HCT116 (cell line): ENCODE measurements around the gene HPRT1. TPM values are rescaled to one million over a fixed set of nuclear protein-coding genes. Genes with fewer than 3 reads are reported as not detected.

Experiments
- ATAC-seq: fragments of 200-7000 bp; cut with Tn5 transposase; 2 replicates; pipeline ENCODE4 v1.9.1; 2020; ENCODE audit warnings: mild to moderate bottlenecking, moderate library complexity
- BruUV-seq: library from RNA; stranded (reverse); fragments of 400-500 nt; replicated peaks from 2 replicates; lab custom pipeline; 2021; lab: Mats Ljungman, UMichigan
- CTCF ChIA-PET: fragments of 300-600 bp; sonication (Branson Sonifier 250); formaldehyde crosslinking; loops from one replicate; lab custom pipeline; 2021; ENCODE audit warnings: antibody characterized with exemption; lab: Charles Lee
- POLR2A ChIA-PET: fragments of 300-600, 350-600 bp; sonication (Branson Sonifier 250); formaldehyde crosslinking; loops from one replicate; lab custom pipeline; 2021; ENCODE audit warnings: antibody characterized with exemption; lab: Charles Lee
- RAD21 ChIA-PET, 2 experiments: fragments of 300-600 bp; sonication (Branson Sonifier 250); formaldehyde crosslinking; loops; one replicate each; lab custom pipeline; 2023; ENCODE audit warnings: low total read pairs in 2 of 2; ENCODE audit not compliant: uncharacterized antibody in 2 of 2, unreplicated experiment in 2 of 2, low non-redundant PET in 1 of 2; lab: Charles Lee
- DNase-seq: peaks from one replicate; pipeline ENCODE4 v3.0.0-alpha.2; 2010; ENCODE audit warnings: low read depth, low spot score
- H2AFZ ChIP-seq: fragments of 200-600 bp; shearing (Covaris generic), sonication (generic); 2 replicates; pipeline ENCODE4 v1.6.1; 2017; ENCODE audit warnings: low read depth, mixed run types, mixed read lengths, antibody characterized with exemption, low read length; ENCODE audit not compliant: poor library complexity, severe bottlenecking
- H3K27ac ChIP-seq: 2 replicates; pipeline ENCODE4 v1.5.1; 2012; ENCODE audit warnings: low read depth, low read length
- H3K27me3 ChIP-seq: fragments of 200-600 bp; sonication (generic); 2 replicates; pipeline ENCODE4 v1.6.1; 2016; ENCODE audit warnings: mixed run types, low read length, mixed read lengths; ENCODE audit not compliant: insufficient read depth
- H3K36me3 ChIP-seq, 2 experiments: fragments of 200-500 bp in 1 of 2; fragments of 200-600 bp in 1 of 2; sonication (Bioruptor generic) in 1 of 2; sonication (generic) in 1 of 2; 2 replicates each; pipeline versions ENCODE4 v1.5.1 to v1.6.1; 2014 to 2016; ENCODE audit warnings: low read length in 2 of 2, inconsistent platforms in 1 of 2, mixed read lengths in 1 of 2, mixed run types in 1 of 2; ENCODE audit not compliant: insufficient read depth in 2 of 2, control insufficient read depth in 1 of 2
- H3K4me1 ChIP-seq, 2 experiments: fragments of 200-600 bp in 1 of 2; sonication (generic) in 1 of 2; 2 replicates each; pipeline versions ENCODE4 v1.5.1 to v1.6.1; 2012 to 2017; ENCODE audit warnings: low read length in 2 of 2, inconsistent platforms in 1 of 2, mild to moderate bottlenecking in 1 of 2, mixed read lengths in 1 of 2, mixed run types in 1 of 2, moderate library complexity in 1 of 2; ENCODE audit not compliant: insufficient read depth in 2 of 2, control insufficient read depth in 1 of 2
- H3K4me2 ChIP-seq: fragments of 200-600 bp; sonication (generic); 2 replicates; pipeline ENCODE4 v1.6.1; 2017; ENCODE audit warnings: mixed run types, low read length, mixed read lengths
- H3K4me3 ChIP-seq, 2 experiments: fragments of 200-600 bp in 1 of 2; sonication (generic) in 1 of 2; replicated peaks in 1 of 2; 2 replicates each; pipeline ENCODE4 v1.5.1; 2011 to 2016; ENCODE audit warnings: low read length in 2 of 2, control low read depth in 1 of 2, low read depth in 1 of 2, mild to moderate bottlenecking in 1 of 2, mixed read lengths in 1 of 2, mixed run types in 1 of 2
- H3K79me2 ChIP-seq: fragments of 200-600 bp; sonication (generic); 2 replicates; pipeline ENCODE4 v1.6.1; 2017; ENCODE audit warnings: mild to moderate bottlenecking, mixed run types, low read length, moderate library complexity, mixed read lengths; ENCODE audit not compliant: insufficient read depth
- H3K9ac ChIP-seq: fragments of 200-600 bp; sonication (generic); 2 replicates; pipeline ENCODE4 v1.6.1; 2016; ENCODE audit warnings: low read length, mixed read lengths
- H3K9me2 ChIP-seq: fragments of 200-600 bp; sonication (generic), shearing (Covaris generic); 2 replicates; pipeline ENCODE4 v1.6.1; 2017; ENCODE audit warnings: mixed run types, mild to moderate bottlenecking, moderate library complexity; ENCODE audit not compliant: insufficient read depth
- H3K9me3 ChIP-seq, 2 experiments: fragments of 200-500 bp in 1 of 2; fragments of 200-600 bp in 1 of 2; sonication (Bioruptor generic) in 1 of 2; sonication (generic) in 1 of 2; 2 replicates each; pipeline ENCODE4 v1.6.1; 2014 to 2017; ENCODE audit warnings: low read length in 2 of 2, mixed read lengths in 2 of 2, inconsistent platforms in 1 of 2, low read depth in 1 of 2, mild to moderate bottlenecking in 1 of 2, mixed run types in 1 of 2, moderate library complexity in 1 of 2; ENCODE audit not compliant: control insufficient read depth in 1 of 2, insufficient read depth in 1 of 2
- H4K20me1 ChIP-seq: fragments of 200-600 bp; sonication (generic), shearing (Covaris generic); 2 replicates; pipeline ENCODE4 v1.6.1; 2017; ENCODE audit warnings: mixed run types, mild to moderate bottlenecking, moderate library complexity; ENCODE audit not compliant: insufficient read depth
- CBX3 ChIP-seq: IDR thresholded peaks from 2 replicates; pipeline ENCODE4 v1.6.1; 2012; ENCODE audit warnings: low read depth
- CEBPB ChIP-seq: IDR thresholded peaks from 2 replicates; pipeline ENCODE4 v1.6.1; 2012; ENCODE audit warnings: low read depth
- ELF1 ChIP-seq: IDR thresholded peaks from 2 replicates; pipeline ENCODE4 v1.6.1; 2012; ENCODE audit warnings: low read depth, borderline replicate concordance
- EZH2 ChIP-seq: fragments of 200-600 bp; sonication (generic); IDR thresholded peaks from 2 replicates; pipeline ENCODE4 v1.6.1; 2017; ENCODE audit warnings: antibody characterized with exemption, mixed run types
- EZH2phosphoT487 ChIP-seq: fragments of 200-600 bp; IDR thresholded peaks from 2 replicates; pipeline ENCODE4 v1.6.1; 2018; ENCODE audit warnings: antibody characterized with exemption, borderline replicate concordance
- FOSL1 ChIP-seq: IDR thresholded peaks from 2 replicates; pipeline ENCODE4 v1.6.1; 2012; ENCODE audit warnings: low read depth
- POLR2A ChIP-seq: IDR thresholded peaks from 2 replicates; pipeline ENCODE4 v1.7.0; 2011; ENCODE audit warnings: borderline replicate concordance; ENCODE audit not compliant: insufficient read depth, insufficient read length; ENCODE audit errors: extremely low read depth
- RAD21 ChIP-seq: IDR thresholded peaks from 2 replicates; pipeline ENCODE4 v1.6.1; 2012; ENCODE audit warnings: low read depth, mild to moderate bottlenecking
- REST ChIP-seq: IDR thresholded peaks from 2 replicates; pipeline ENCODE4 v1.6.1; 2012; ENCODE audit warnings: low read depth
- SIN3A ChIP-seq: IDR thresholded peaks from 2 replicates; pipeline ENCODE4 v1.6.1; 2012; ENCODE audit warnings: low read depth
- YY1 ChIP-seq: IDR thresholded peaks from 2 replicates; pipeline ENCODE4 v1.6.1; 2011; ENCODE audit warnings: low read length, low read depth, moderate library complexity, mild to moderate bottlenecking; ENCODE audit not compliant: insufficient replicate concordance; ENCODE audit errors: extremely low read depth
- ZFX ChIP-seq: fragments of 450-650 bp; IDR thresholded peaks from 2 replicates; pipeline ENCODE4 v1.6.1; 2017
- ZNF274 ChIP-seq: fragments of 200-500 bp; sonication (Bioruptor generic); IDR thresholded peaks from 2 replicates; pipeline ENCODE4 v1.6.1; 2014; ENCODE audit warnings: mild to moderate bottlenecking, low read depth, low read length, inconsistent platforms
- intact Hi-C: fragments of 100-400 bp; cut with micrococcal nuclease; formaldehyde crosslinking; loops from 2 replicates; pipeline ENCODE4 v1.10.0; 2022
- total RNA-seq: library from RNA; stranded (reverse); gene quantifications from one replicate; pipeline ENCODE4 v1.2.1, GENCODE V29; 2021; ENCODE audit not compliant: unreplicated experiment
- TF ChIP-seq, protein P1 (sequence below): IDR thresholded peaks from 2 replicates; pipeline ENCODE4 v1.6.1; 2012
- TF ChIP-seq, protein P2 (sequence below), 3 experiments: fragments of 200-600 bp in 1 of 3; sonication (generic) in 1 of 3; IDR thresholded peaks in 2 of 3; conservative IDR thresholded peaks in 1 of 3; 2 replicates each; pipeline ENCODE4 v1.5.1; 2012 to 2017; ENCODE audit warnings: low read depth in 2 of 3, low read length in 2 of 3, antibody characterized with exemption in 1 of 3, borderline replicate concordance in 1 of 3, control low read depth in 1 of 3, mild to moderate bottlenecking in 1 of 3, mixed read lengths in 1 of 3, mixed run types in 1 of 3, moderate library complexity in 1 of 3; ENCODE audit not compliant: insufficient read depth in 1 of 3
- TF ChIP-seq, protein P3 (sequence below): IDR thresholded peaks from 2 replicates; pipeline ENCODE4 v1.6.1; 2011; ENCODE audit warnings: mild to moderate bottlenecking, low read length, moderate library complexity; ENCODE audit not compliant: insufficient replicate concordance; ENCODE audit errors: extremely low read depth
- TF ChIP-seq, protein P4 (sequence below): IDR thresholded peaks from 2 replicates; pipeline ENCODE4 v1.6.1; 2012

The HPRT1 gene
- total RNA-seq, 1 experiment from 2014 or later = 57.8 TPM

DNA sequence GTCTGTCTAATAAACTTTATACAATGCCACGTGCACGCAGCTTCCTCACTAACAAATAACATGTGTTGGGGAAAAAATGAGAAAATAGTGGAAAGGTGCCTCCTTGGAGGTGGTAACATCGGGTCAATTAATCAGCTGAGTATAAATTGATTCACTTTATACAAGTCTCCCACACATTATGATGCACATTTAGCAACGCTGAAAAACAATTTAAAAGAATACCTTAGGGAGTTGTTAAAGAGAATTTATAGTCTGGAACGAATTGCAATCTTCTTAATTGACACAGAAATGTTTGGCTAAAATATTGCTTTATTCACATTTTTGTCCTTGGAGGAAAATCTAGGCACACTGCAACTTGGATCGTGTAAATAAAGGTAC is 84.2 kb downstream of the HPRT1 start:
- intact Hi-C loops = no loop called here
- POLR2A ChIA-PET = interaction anchor here (0.6 kb wide), 1 partner anchor 96 kb away, joined by 5 read pairs; no protein-coding TSS in a partner anchor
- Histone ChIP-seq H3K27ac (no peak overlapping the region), H3K4me1 (peaks cover 4 to 18% of the 10 kb centered on the region in 2 experiments; a peak in 3 of 4 replicates), H3K79me2 (no peaks in the 10 kb centered on the region)
- TF ChIP-seq CBX3 = no peak
- TF ChIP-seq ELF1 = no peak
- TF ChIP-seq, protein P1, sequence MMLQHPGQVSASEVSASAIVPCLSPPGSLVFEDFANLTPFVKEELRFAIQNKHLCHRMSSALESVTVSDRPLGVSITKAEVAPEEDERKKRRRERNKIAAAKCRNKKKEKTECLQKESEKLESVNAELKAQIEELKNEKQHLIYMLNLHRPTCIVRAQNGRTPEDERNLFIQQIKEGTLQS = no peak
- TF ChIP-seq, protein P2, sequence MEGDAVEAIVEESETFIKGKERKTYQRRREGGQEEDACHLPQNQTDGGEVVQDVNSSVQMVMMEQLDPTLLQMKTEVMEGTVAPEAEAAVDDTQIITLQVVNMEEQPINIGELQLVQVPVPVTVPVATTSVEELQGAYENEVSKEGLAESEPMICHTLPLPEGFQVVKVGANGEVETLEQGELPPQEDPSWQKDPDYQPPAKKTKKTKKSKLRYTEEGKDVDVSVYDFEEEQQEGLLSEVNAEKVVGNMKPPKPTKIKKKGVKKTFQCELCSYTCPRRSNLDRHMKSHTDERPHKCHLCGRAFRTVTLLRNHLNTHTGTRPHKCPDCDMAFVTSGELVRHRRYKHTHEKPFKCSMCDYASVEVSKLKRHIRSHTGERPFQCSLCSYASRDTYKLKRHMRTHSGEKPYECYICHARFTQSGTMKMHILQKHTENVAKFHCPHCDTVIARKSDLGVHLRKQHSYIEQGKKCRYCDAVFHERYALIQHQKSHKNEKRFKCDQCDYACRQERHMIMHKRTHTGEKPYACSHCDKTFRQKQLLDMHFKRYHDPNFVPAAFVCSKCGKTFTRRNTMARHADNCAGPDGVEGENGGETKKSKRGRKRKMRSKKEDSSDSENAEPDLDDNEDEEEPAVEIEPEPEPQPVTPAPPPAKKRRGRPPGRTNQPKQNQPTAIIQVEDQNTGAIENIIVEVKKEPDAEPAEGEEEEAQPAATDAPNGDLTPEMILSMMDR (IDR thresholded peaks at IDR 0.05 in 2 of 3, conservative IDR thresholded peaks at IDR 0.05 in 1 of 3; ENCODE audit: borderline replicate concordance in 1 of 3, insufficient read depth in 1 of 3, low read depth in 2 of 3, low read length in 2 of 3) = no peak
- TF ChIP-seq, protein P3, sequence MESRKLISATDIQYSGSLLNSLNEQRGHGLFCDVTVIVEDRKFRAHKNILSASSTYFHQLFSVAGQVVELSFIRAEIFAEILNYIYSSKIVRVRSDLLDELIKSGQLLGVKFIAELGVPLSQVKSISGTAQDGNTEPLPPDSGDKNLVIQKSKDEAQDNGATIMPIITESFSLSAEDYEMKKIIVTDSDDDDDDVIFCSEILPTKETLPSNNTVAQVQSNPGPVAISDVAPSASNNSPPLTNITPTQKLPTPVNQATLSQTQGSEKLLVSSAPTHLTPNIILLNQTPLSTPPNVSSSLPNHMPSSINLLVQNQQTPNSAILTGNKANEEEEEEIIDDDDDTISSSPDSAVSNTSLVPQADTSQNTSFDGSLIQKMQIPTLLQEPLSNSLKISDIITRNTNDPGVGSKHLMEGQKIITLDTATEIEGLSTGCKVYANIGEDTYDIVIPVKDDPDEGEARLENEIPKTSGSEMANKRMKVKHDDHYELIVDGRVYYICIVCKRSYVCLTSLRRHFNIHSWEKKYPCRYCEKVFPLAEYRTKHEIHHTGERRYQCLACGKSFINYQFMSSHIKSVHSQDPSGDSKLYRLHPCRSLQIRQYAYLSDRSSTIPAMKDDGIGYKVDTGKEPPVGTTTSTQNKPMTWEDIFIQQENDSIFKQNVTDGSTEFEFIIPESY = no peak
- TF ChIP-seq SIN3A = no peak
- no peak for TF ChIP-seq POLR2A
- no peak for TF ChIP-seq ZFX
- TF ChIP-seq RAD21 = no peak
- no peak for TF ChIP-seq YY1
- TF ChIP-seq ZNF274 = no peak
- TF ChIP-seq REST = no peak
- no peak for TF ChIP-seq FOSL1
- TF ChIP-seq EZH2 = no peak
- no peak for TF ChIP-seq CEBPB
- no peak for TF ChIP-seq EZH2phosphoT487
- TF ChIP-seq, protein P4, sequence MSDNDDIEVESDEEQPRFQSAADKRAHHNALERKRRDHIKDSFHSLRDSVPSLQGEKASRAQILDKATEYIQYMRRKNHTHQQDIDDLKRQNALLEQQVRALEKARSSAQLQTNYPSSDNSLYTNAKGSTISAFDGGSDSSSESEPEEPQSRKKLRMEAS = no peak
- TF ChIP-seq, all 23 proteins: peak for 0
- Histone ChIP-seq H3K4me2 (no peak overlapping the region), H2AFZ (no peak overlapping the region), H3K4me3 (no peak overlapping the region), H3K36me3 (no peaks in the 10 kb centered on the region), H4K20me1 (no peaks in the 10 kb centered on the region), H3K9me3 (no peaks in the 10 kb centered on the region), H3K9me2 (no peaks in the 10 kb centered on the region), H3K9ac (no peak overlapping the region), H3K27me3 (0 out of 2 replicates have a peak, but pooled peaks cover 10% of the 10 kb centered on the region)
- ChIA-PET CTCF (no interaction called here), RAD21 (no interaction called here)
- no peak for ATAC-seq
- DNase-seq = no peak
- no TSS peak for BruUV-seq
